ENCODE measurements around the gene NPAT. TPM values are rescaled to one million over a fixed set of nuclear protein-coding genes. Genes with fewer than 3 reads are reported as not detected.

The NPAT gene
- total and polyA plus RNA-seq, 12 donors: 2.2 to 32.7 (median 14.2) TPM

GRCh38 chr11:108131993-108132392 is 90.4 kb downstream of the NPAT start:
- Histone ChIP-seq H3K9me3 (replicated peaks in 1 of 3) (no peaks in the 10 kb centered on the region), H3K4me1 (replicated peaks in 1 of 2) (peaks cover 0 to 12% of the 10 kb centered on the region in 2 donors), H3K27ac (no peak overlapping the region), H3K36me3 (replicated peaks in 1 of 2) (peaks cover 0 to 13% of the 10 kb centered on the region in 2 donors), H3K27me3 (no peaks in the 10 kb centered on the region), H3K4me3 (no peak overlapping the region)
- TF ChIP-seq, protein P1, sequence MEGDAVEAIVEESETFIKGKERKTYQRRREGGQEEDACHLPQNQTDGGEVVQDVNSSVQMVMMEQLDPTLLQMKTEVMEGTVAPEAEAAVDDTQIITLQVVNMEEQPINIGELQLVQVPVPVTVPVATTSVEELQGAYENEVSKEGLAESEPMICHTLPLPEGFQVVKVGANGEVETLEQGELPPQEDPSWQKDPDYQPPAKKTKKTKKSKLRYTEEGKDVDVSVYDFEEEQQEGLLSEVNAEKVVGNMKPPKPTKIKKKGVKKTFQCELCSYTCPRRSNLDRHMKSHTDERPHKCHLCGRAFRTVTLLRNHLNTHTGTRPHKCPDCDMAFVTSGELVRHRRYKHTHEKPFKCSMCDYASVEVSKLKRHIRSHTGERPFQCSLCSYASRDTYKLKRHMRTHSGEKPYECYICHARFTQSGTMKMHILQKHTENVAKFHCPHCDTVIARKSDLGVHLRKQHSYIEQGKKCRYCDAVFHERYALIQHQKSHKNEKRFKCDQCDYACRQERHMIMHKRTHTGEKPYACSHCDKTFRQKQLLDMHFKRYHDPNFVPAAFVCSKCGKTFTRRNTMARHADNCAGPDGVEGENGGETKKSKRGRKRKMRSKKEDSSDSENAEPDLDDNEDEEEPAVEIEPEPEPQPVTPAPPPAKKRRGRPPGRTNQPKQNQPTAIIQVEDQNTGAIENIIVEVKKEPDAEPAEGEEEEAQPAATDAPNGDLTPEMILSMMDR (IDR thresholded peaks at IDR 0.05): no peak
- no peak for TF ChIP-seq POLR2A (IDR thresholded peaks at IDR 0.05)
- no peak for DNase-seq
- intact Hi-C loops (cut with DNase I): no loop called here
- 90 to 100% (median 95%) methylated on average over 1 of the region's 1 CpG for WGBS, 4 donors

- WGBS, 4 donors: 95 to 99% (median 96%) methylated on average over 2 of the region's 2 CpGs
- Histone ChIP-seq H3K9me3 (replicated peaks in 1 of 3) (no peaks in the 10 kb centered on the region), H3K27ac (no peak overlapping the region), H3K36me3 (replicated peaks in 1 of 2) (peaks cover 0 to 13% of the 10 kb centered on the region in 2 donors), H3K27me3 (no peaks in the 10 kb centered on the region), H3K4me3 (no peak overlapping the region), H3K4me1 (replicated peaks in 1 of 2) (peaks cover 8 to 19% of the 10 kb centered on the region in 2 donors)
- intact Hi-C loops (cut with DNase I): loop anchor here in 1 of 2 donors (10.0 kb wide), 1 partner anchor 516 kb away; no protein-coding TSS in a partner anchor
- DNase-seq: no peak
- TF ChIP-seq POLR2A (IDR thresholded peaks at IDR 0.05): no peak
- TF ChIP-seq, protein P1 (IDR thresholded peaks at IDR 0.05): no peak
Observed at GRCh38 chr11:108128772-108129171, 93.7 kb downstream of the NPAT start.

- intact Hi-C loops (cut with DNase I): loop anchor here in 1 of 2 donors (10.0 kb wide), 1 partner anchor 520 kb away; no protein-coding TSS in a partner anchor
- peaks cover 24 to 34% of the 10 kb centered on the region in 2 donors for H3K4me1 ChIP-seq (replicated peaks in 1 of 2)
- WGBS, 4 donors: 90 to 92% (median 91%) methylated on average over 5 of the region's 5 CpGs
Observed at GRCh38 chr11:108125096-108125495, 97.3 kb downstream of the NPAT start.

DNA sequence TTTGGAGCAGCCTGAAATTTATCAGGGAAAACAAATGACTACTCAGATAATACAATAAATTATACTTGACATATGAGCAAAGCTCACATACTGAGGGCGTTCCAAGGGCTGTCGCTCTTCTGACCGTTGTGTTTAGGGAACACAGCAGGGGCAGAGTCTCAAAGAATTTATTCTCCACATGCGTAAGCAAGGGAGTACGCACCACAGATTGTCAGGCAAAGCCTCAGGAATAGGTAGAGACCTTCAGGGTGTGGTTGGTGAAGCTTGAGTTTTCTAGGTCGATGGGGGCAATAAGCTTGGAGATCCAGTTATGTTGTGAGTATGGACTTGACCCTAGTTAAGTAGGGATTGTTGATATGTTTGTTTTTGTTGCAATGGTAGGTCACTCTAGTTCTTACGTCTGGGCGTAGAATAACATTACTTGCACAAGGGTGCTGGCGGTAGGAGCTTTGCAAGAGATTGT is 100.2 kb downstream of the NPAT start:
- H3K27ac ChIP-seq: peak overlapping the region; percentile 60 to 97 (median 89)
- DNase-seq: peak in 6 of 7 donors; percentile 29 to 74 (median 60)
- H3K4me3 ChIP-seq: peak overlapping the region in 3 of 4 donors; percentile 32 to 72 (median 58)
- 33 to 48% (median 41%) methylated on average over 8 to 9 of the region's 9 CpGs for WGBS, 4 donors
- H3K36me3 ChIP-seq (replicated peaks in 1 of 2): no peaks in the 10 kb centered on the region
- intact Hi-C loops (cut with DNase I): loop anchor here in 1 of 2 donors (10.0 kb wide), 1 partner anchor 523 kb away; no protein-coding TSS in a partner anchor
- H3K9me3 ChIP-seq (replicated peaks in 1 of 3): no peaks in the 10 kb centered on the region
- TF ChIP-seq POLR2A (IDR thresholded peaks at IDR 0.05): peak in 1 of 2 donors; percentile 41
- TF ChIP-seq, protein P1 (IDR thresholded peaks at IDR 0.05): no peak
- H3K27me3 ChIP-seq: no peaks in the 10 kb centered on the region
- peaks cover 24 to 34% of the 10 kb centered on the region in 2 donors for H3K4me1 ChIP-seq (replicated peaks in 1 of 2)

More at GRCh38 chr11:108125096-108125495, 97.3 kb downstream of the NPAT start:
- Histone ChIP-seq H3K27me3 (no peaks in the 10 kb centered on the region), H3K36me3 (replicated peaks in 1 of 2) (peaks cover 0 to 7% of the 10 kb centered on the region in 2 donors), H3K27ac (no peak overlapping the region), H3K4me3 (no peak overlapping the region), H3K9me3 (replicated peaks in 1 of 3) (no peaks in the 10 kb centered on the region)
- no peak for DNase-seq
- TF ChIP-seq POLR2A (IDR thresholded peaks at IDR 0.05): no peak
- TF ChIP-seq, protein P1 (IDR thresholded peaks at IDR 0.05): no peak
